HEK293T (cell line): ENCODE measurements around the gene LONP2.
"Not testable (repeated sequence)": the region's sequence is repeated elsewhere in the genome, so short reads cannot be mapped to it uniquely, and the experiment has no call there.

Experiments
- CTCF ChIA-PET: fragments of 350-600 bp; formaldehyde crosslinking; extraction: SDS; loops from one replicate; lab custom pipeline; 2021; ENCODE audit warnings: antibody characterized with exemption, inconsistent platforms; lab: Yijun Ruan, JAX
- POLR2A ChIA-PET: fragments of 350-600 bp; formaldehyde crosslinking; extraction: SDS; loops from one replicate; lab custom pipeline; 2020; ENCODE audit warnings: antibody characterized with exemption, inconsistent platforms; lab: Yijun Ruan, JAX
- DNase-seq: peaks from one replicate; pipeline ENCODE4 v3.0.0; 2012; ENCODE audit warnings: mixed read lengths; ENCODE audit errors: extremely low spot score
- ARNT ChIP-seq: fragments of 450-650 bp; IDR thresholded peaks from 2 replicates; pipeline ENCODE4 v1.6.1; 2017; ENCODE audit warnings: mild to moderate bottlenecking
- BHLHE40 ChIP-seq: fragments of 450-650 bp; IDR thresholded peaks from 2 replicates; pipeline ENCODE4 v1.6.1; 2016; ENCODE audit warnings: mild to moderate bottlenecking, moderate library complexity, borderline replicate concordance
- CTBP1 ChIP-seq: fragments of 450-650 bp; IDR thresholded peaks from 2 replicates; pipeline ENCODE4 v1.6.1; 2016; ENCODE audit warnings: borderline replicate concordance
- ELF4 ChIP-seq: fragments of 450-650 bp; IDR thresholded peaks from 2 replicates; pipeline ENCODE4 v1.6.1; 2017; ENCODE audit warnings: antibody characterized with exemption
- FOXA1 ChIP-seq: fragments of 450-650 bp; IDR thresholded peaks from 2 replicates; pipeline ENCODE4 v1.6.1; 2016; ENCODE audit warnings: mild to moderate bottlenecking
- FOXK2 ChIP-seq: fragments of 450-650 bp; IDR thresholded peaks from 2 replicates; pipeline ENCODE4 v1.6.1; 2016; ENCODE audit warnings: mild to moderate bottlenecking
- FOXM1 ChIP-seq: fragments of 450-650 bp; IDR thresholded peaks from 2 replicates; pipeline ENCODE4 v1.6.1; 2017; ENCODE audit warnings: mild to moderate bottlenecking, borderline replicate concordance
- HDGF ChIP-seq: fragments of 450-650 bp; IDR thresholded peaks from 2 replicates; pipeline ENCODE4 v1.6.1; 2017; ENCODE audit warnings: antibody characterized with exemption, borderline replicate concordance
- L3MBTL2 ChIP-seq: fragments of 450-650 bp; conservative IDR thresholded peaks from 2 replicates; pipeline ENCODE4 v1.6.1; 2016; ENCODE audit warnings: mild to moderate bottlenecking
- LEF1 ChIP-seq: fragments of 450-650 bp; IDR thresholded peaks from 2 replicates; pipeline ENCODE4 v1.6.1; 2017; ENCODE audit warnings: mild to moderate bottlenecking, borderline replicate concordance
- NFRKB ChIP-seq: fragments of 450-650 bp; IDR thresholded peaks from 2 replicates; pipeline ENCODE4 v1.6.1; 2016; ENCODE audit warnings: mild to moderate bottlenecking, moderate library complexity
- SP1 ChIP-seq: fragments of 450-650 bp; IDR thresholded peaks from 2 replicates; pipeline ENCODE4 v1.6.1; 2017
- SUZ12 ChIP-seq: fragments of 450-650 bp; IDR thresholded peaks from 2 replicates; pipeline ENCODE4 v1.6.1; 2016; ENCODE audit warnings: mild to moderate bottlenecking
- TARDBP ChIP-seq: fragments of 450-650 bp; IDR thresholded peaks from 2 replicates; pipeline ENCODE4 v1.6.1; 2016
- ZNF384 ChIP-seq: fragments of 450-650 bp; IDR thresholded peaks from 2 replicates; pipeline ENCODE4 v1.6.1; 2016
- TF ChIP-seq, protein P1 (sequence below): fragments of 450-650 bp; IDR thresholded peaks from 2 replicates; pipeline ENCODE4 v1.6.1; 2016

The LONP2 gene

DNA sequence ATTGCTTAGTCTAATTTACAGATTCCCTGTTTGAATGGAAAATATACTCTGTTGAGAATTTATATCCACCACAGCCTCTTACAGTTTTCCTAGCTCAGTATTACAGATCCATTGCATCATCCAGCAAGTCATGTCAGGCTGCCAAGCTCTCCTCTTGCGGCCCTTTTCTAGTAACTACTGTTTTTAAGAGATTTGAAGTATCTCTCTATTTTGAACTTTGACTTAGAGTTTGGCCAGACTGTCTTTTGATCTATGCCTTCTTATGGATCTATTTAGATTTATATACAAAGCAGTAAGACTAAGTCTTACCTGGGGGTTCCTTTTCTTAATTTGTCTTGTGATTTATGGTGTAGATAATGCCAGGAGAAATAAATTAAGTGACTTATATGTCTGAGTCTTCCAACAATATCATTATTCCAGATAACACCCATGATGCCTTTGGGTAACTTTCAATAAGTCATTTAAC is 56.3 kb downstream of the LONP2 start:
- no peak for TF ChIP-seq ELF4
- TF ChIP-seq ZNF384: no peak
- no peak for TF ChIP-seq FOXM1
- TF ChIP-seq FOXA1: no peak
- TF ChIP-seq TARDBP: no peak
- no peak for TF ChIP-seq SUZ12
- TF ChIP-seq, protein P1, sequence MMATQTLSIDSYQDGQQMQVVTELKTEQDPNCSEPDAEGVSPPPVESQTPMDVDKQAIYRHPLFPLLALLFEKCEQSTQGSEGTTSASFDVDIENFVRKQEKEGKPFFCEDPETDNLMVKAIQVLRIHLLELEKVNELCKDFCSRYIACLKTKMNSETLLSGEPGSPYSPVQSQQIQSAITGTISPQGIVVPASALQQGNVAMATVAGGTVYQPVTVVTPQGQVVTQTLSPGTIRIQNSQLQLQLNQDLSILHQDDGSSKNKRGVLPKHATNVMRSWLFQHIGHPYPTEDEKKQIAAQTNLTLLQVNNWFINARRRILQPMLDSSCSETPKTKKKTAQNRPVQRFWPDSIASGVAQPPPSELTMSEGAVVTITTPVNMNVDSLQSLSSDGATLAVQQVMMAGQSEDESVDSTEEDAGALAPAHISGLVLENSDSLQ: no peak
- no peak for TF ChIP-seq SP1
- TF ChIP-seq CTBP1: no peak
- no peak for DNase-seq
- CTCF ChIA-PET: no interaction called here
- POLR2A ChIA-PET: no interaction called here

DNA sequence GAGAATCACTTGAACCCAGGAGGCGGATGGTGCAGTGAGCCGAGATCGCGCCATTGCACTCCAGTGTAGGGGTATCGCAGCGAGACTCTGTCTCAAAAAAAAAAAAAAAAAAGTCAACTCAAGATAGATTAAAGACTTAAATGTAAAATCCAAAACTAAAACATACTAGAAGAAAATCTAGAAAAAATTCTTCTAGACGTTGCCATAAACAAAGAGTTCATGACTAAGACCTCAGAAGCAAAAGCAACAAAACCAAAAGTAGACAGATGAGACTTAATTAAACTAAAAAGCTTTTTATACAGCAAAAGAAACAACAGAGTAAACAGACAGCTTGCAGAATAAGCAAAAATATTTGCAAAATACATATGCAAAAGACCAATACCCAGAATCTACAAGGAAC is 64.4 kb downstream of the LONP2 start:
- CTCF ChIA-PET: interaction anchor here (0.7 kb wide), 1 partner anchor 298 kb away, joined by 3 read pairs; no protein-coding TSS in a partner anchor

DNA sequence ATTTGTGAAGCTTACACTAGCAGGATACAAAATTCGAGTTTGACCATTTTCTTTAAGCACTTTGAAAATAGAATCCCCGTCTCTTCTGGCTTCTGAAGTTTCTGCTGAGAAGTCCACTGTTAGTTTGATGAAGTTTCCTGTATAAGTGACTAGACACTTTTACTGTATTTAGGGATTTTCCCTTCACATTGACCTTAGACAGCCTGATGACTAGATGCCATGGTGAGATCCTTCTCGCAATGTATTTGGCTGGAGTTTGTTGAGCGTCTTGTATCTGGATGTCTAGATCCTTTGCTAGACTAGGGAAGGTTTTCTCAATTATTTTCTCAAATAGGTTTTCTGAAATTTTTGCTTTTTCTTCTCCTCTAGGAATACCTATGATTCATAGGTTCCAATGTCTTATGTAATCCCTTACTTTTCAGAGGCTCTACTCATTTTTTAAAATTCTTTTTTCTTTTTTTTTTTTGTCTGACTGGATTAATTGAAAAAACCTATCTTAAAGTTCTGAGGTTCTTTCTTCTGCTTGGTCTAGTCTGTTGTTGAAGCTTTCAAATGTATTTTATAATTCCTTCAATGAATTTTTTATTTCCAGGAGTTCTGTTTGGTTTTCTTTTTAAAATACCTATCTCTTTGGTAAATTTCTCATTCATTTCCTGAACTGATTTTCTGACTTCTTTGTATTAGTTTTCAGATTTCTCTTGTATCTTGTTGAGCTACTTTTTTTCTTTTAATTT is 67.0 kb downstream of the LONP2 start:
- TF ChIP-seq SUZ12 (no peak), FOXA1 (no peak), ZNF384 (no peak), LEF1 (no peak), SP1 (no peak), L3MBTL2 (no peak), TARDBP (no peak), HDGF (no peak), ELF4 (no peak)
- TF ChIP-seq, protein P1: no peak
- POLR2A ChIA-PET: no interaction called here
- CTCF ChIA-PET: no interaction called here
- no peak for DNase-seq

More for the DNA sequence above, 64.4 kb downstream of the LONP2 start:
- no peak for DNase-seq
- POLR2A ChIA-PET: no interaction called here
- TF ChIP-seq, protein P1: no peak
- TF ChIP-seq SUZ12 (no peak), SP1 (no peak), ELF4 (no peak), FOXK2 (no peak), TARDBP (no peak), ZNF384 (no peak), L3MBTL2 (no peak), FOXM1 (no peak), ARNT (no peak), NFRKB (no peak), CTBP1 (no peak), BHLHE40 (no peak), LEF1 (no peak)

DNA sequence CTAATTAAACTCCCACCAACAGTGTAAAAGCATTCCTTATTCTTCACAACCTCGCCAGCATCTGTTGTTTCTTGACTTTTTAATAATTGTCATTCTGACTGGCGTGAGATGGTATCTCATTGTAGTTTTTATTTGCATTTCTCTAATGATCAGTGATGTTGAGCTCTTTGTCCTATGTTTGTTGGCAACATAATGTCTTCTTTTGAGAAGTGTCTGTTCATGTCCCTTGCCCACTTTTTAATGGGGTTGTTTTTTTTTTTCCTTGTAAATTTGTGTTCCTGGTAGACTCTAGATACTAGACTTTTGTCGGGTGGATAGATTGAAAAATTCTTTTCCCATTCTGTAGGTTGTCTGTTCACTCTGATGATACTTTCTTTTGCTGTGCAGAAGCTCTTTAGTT is 69.8 kb downstream of the LONP2 start:
- DNase-seq, POLR2A ChIA-PET, CTCF ChIA-PET: not testable (repeated sequence)

DNA sequence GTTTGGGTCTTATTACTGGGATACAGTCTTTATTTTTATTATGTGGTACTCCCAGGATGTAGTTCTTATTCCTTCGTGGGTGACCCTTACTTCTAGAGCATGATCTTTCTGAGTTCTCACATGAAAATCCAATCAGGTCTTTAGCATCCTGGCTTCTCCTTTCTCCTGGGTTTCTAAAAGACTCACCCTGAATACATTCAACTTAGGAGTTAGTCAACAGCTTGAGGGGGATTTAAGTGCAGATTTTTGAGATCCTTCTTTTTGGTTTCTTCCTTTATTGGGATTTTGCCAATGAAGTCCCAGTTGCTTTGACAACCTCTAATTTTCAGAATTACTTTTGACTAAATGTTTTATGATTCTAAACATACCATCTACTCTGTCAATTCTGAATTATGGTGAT is 72.9 kb downstream of the LONP2 start:
- ChIA-PET CTCF (no interaction called here), POLR2A (no interaction called here)
- no peak for TF ChIP-seq TARDBP
- TF ChIP-seq SP1: no peak
- no peak for TF ChIP-seq HDGF
- no peak for TF ChIP-seq NFRKB
- no peak for TF ChIP-seq CTBP1
- TF ChIP-seq FOXM1: no peak
- no peak for TF ChIP-seq LEF1
- TF ChIP-seq SUZ12: no peak
- TF ChIP-seq, protein P1: no peak
- no peak for TF ChIP-seq BHLHE40
- no peak for TF ChIP-seq FOXA1
- no peak for TF ChIP-seq L3MBTL2
- TF ChIP-seq ELF4: no peak
- no peak for TF ChIP-seq FOXK2
- no peak for TF ChIP-seq ARNT
- no peak for TF ChIP-seq ZNF384
- DNase-seq: no peak
